H1 (cell line): Measurements from ENCODE around the gene OGDH. TPM values are rescaled to one million over a fixed set of nuclear protein-coding genes. Genes with fewer than 3 reads are reported as not detected.
A peak's percentile ranks its signal among the peaks of the same experiment; 100 is the strongest.

ENCODE experiments used
- CBX5 ChIP-seq: fragments of 300-800, 300-1000 bp; sonication (generic); IDR thresholded peaks from 2 replicates; pipeline ENCODE4 v1.7.1; 2016; ENCODE audit warnings: antibody characterized with exemption, low read length, low read depth
- CHD2 ChIP-seq: IDR thresholded peaks from 2 replicates; pipeline ENCODE4 v1.6.1; 2012; ENCODE audit warnings: low read length, improper control_type of control experiment
- CREB1 ChIP-seq: IDR thresholded peaks from 2 replicates; pipeline ENCODE4 v1.6.1; 2012; ENCODE audit warnings: inconsistent platforms
- FOSL1 ChIP-seq: IDR thresholded peaks from 2 replicates; pipeline ENCODE4 v1.6.1; 2011; ENCODE audit warnings: mild to moderate bottlenecking, low read depth, low read length, moderate library complexity; ENCODE audit not compliant: insufficient read depth
- GABPA ChIP-seq: IDR thresholded peaks from 2 replicates; pipeline ENCODE4 v1.6.1; 2011; ENCODE audit warnings: mild to moderate bottlenecking, low read length, moderate library complexity, borderline replicate concordance; ENCODE audit not compliant: insufficient read depth
- HDAC6 ChIP-seq: IDR thresholded peaks from one replicate; pipeline ENCODE4 v1.7.1; 2012; ENCODE audit warnings: low read depth, mild to moderate bottlenecking, inconsistent platforms, low read length, moderate library complexity
- JUN ChIP-seq: IDR thresholded peaks from 2 replicates; pipeline ENCODE4 v1.6.1; 2011; ENCODE audit warnings: low read depth, mild to moderate bottlenecking, improper control_type of control experiment, low read length
- KDM1A ChIP-seq: fragments of 200-600, 300-600 bp; sonication (generic); IDR thresholded peaks from 2 replicates; pipeline ENCODE4 v1.7.1; 2016; ENCODE audit warnings: mild to moderate bottlenecking, low read length, borderline replicate concordance
- KDM5A ChIP-seq: fragments of 200-600 bp; IDR thresholded peaks from 2 replicates; pipeline ENCODE4 v1.7.1; 2012; ENCODE audit warnings: mild to moderate bottlenecking, low read length, inconsistent platforms, mixed read lengths
- NRF1 ChIP-seq: IDR thresholded peaks from 2 replicates; pipeline ENCODE4 v1.6.1; 2011; ENCODE audit warnings: mild to moderate bottlenecking, low read depth, low read length, improper control_type of control experiment
- PHF8 ChIP-seq: fragments of 200-600 bp; sonication (generic); conservative IDR thresholded peaks from 2 replicates; pipeline ENCODE4 v1.7.1; 2012; ENCODE audit warnings: low read depth, mild to moderate bottlenecking, inconsistent platforms, low read length, moderate library complexity
- POLR2A ChIP-seq, 2 experiments: IDR thresholded peaks; 1 replicate in 1 of 2; 2 replicates in 1 of 2; pipeline ENCODE4 v1.6.1; 2011; ENCODE audit warnings: low read depth in 2 of 2, low read length in 2 of 2, mild to moderate bottlenecking in 2 of 2; ENCODE audit errors: control extremely low read depth in 1 of 2
- SIN3A ChIP-seq, 2 experiments: IDR thresholded peaks in 1 of 2; conservative IDR thresholded peaks in 1 of 2; 2 replicates each; pipeline ENCODE4 v1.6.1; 2011 to 2012; ENCODE audit warnings: low read length in 2 of 2, improper control_type of control experiment in 1 of 2, low read depth in 1 of 2, mild to moderate bottlenecking in 1 of 2
- SIRT6 ChIP-seq: IDR thresholded peaks from one replicate; pipeline ENCODE4 v1.7.1; 2012; ENCODE audit warnings: low read length, inconsistent platforms
- SRF ChIP-seq: IDR thresholded peaks from 2 replicates; pipeline ENCODE4 v1.6.1; 2011; ENCODE audit warnings: mild to moderate bottlenecking, low read depth, low read length, moderate library complexity
- TAF7 ChIP-seq: optimal IDR thresholded peaks from 2 replicates; pipeline ENCODE3; 2011; ENCODE audit warnings: low read depth, mild to moderate bottlenecking, inconsistent platforms, low read length, moderate library complexity, borderline replicate concordance
- USF2 ChIP-seq: IDR thresholded peaks from 2 replicates; pipeline ENCODE4 v1.6.1; 2011; ENCODE audit warnings: low read length, improper control_type of control experiment
- polyA plus RNA-seq, 7 experiments: library from polyadenylated mRNA; depleted of rRNA in 3 of 7; stranded (reverse) in 5 of 7; unstranded in 2 of 7; fragments of >200 nt in 5 of 7; fragments of 200-250 nt in 2 of 7; gene quantifications; 1 replicate in 5 of 7; 2 replicates in 1 of 7; 4 replicates in 1 of 7; pipeline versions ENCODE4 v1.2.1 to v1.2.3, GENCODE V29; 2011 to 2013; ENCODE audit warnings: missing spikeins in 2 of 7, mixed read lengths in 2 of 7
- total RNA-seq: library from RNA; stranded (reverse); fragmentation: NEBNext Ultra II Directional; extraction: Animal tissue kit (Norgen Biotek cat#: 25700); gene quantifications from 2 replicates; pipeline ENCODE4 v1.2.1, GENCODE V29; 2021

The OGDH gene
- total and polyA plus RNA-seq, 2 of the 8 experiments (the other 6 are each of a cell fraction or from before 2014, with no cell fraction given): 71.6 to 91.6 TPM

DNA sequence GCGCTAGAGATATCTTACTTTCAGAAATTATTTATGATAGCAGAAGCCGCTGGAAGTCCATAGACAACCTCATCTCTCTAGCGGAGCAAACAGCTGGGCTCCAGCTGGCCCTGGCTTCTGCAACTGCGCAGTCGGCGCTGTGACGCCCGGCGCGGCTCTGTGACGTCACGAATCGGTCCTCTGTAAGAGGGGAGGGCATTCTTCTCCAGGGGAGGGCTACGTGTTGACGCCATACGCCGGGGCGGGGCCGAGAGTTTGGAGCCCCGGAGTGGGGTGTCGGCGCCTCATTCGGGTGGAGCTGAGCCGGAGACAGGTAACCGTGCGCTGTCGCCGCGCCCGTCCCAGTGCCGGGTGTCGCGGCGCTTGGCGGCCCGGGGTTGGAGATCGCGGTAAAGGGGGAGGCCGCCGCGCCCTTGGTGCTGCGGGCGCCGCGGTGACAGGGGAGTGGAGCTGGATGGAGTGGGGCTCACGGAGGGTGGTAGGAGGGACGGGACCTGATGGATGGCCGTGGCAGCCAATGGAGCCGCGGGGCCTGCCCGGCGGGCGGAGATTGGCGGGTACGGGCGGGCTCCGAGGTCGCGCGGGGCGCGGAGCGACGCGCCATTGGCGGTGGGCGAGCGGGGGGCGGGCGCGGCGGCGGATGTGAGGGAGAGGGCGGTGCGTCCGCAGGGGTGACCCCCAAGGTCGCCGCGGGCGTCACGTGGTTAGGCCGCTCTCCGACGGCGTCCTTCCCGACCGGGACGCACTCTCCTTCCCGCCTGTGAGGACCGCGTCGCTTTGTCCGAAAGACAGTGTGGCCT lies at the start of gene OGDH (continued):
- TF ChIP-seq HDAC6 (no peak), FOSL1 (no peak), SIN3A (conservative IDR thresholded peaks at IDR 0.05 in 1 of 2, IDR thresholded peaks at IDR 0.05 in 1 of 2; ENCODE audit: low read depth in 1 of 2, low read length in 2 of 2) (peak; percentile 98 to 100), SIRT6 (no peak), USF2 (peak; percentile 89), KDM5A (peak; percentile 75), CHD2 (peak; percentile 82), POLR2A (IDR thresholded peaks at IDR 0.05; ENCODE audit: control extremely low read depth in 1 of 2, low read depth in 2 of 2, low read length in 2 of 2) (peak; percentile 85 to 94), JUN (0 out of 2 replicates have a peak, but pooled peaks have one; percentile 33), CREB1 (peak; percentile 99), PHF8 (peak; percentile 98), KDM1A (no peak), CBX5 (no peak), SRF (peak; percentile 68; the same call in 1 of the 2 replicates), NRF1 (no peak), GABPA (no peak), TAF7 (peak; percentile 35)
